Activated CD8-positive, alpha-beta memory T cell treated with anti-CD3 and anti-CD28 coated beads for 1 hour (primary cell): ENCODE results near the gene UNC5C.
"Not testable (repeated sequence)": the region's sequence is repeated elsewhere in the genome, so short reads cannot be mapped to it uniquely, and the experiment has no call there.

Experiments used
- DNase-seq, 2 donors: peaks; one replicate each; pipeline ENCODE4 v3.0.0-alpha.2; 2020; ENCODE audit warnings: low read depth in 1 of 2; ENCODE audit errors: extremely low read depth in 1 of 2

The UNC5C gene

GRCh38 chr4:95191537-95191936 lies 357.2 kb downstream of the UNC5C start:
- no peak for DNase-seq

GRCh38 chr4:95190751-95191436 lies 357.9 kb downstream of the UNC5C start:
- DNase-seq, result no peak

GRCh38 chr4:95188701-95189370 lies 359.9 kb downstream of the UNC5C start:
- DNase-seq, result no peak

- DNase-seq, result no peak
Measured at GRCh38 chr4:95186666-95187065, 362.1 kb downstream of the UNC5C start.

- no peak for DNase-seq
Measured at GRCh38 chr4:95183656-95184408, 364.9 kb downstream of the UNC5C start.

GRCh38 chr4:95181996-95182306 lies 366.8 kb downstream of the UNC5C start:
- DNase-seq, result no peak

GRCh38 chr4:95181243-95181995 lies 367.4 kb downstream of the UNC5C start:
- DNase-seq, result no peak

- DNase-seq, result no peak
Measured at GRCh38 chr4:95180531-95181242, 368.1 kb downstream of the UNC5C start.

GRCh38 chr4:95178938-95179337 lies 369.8 kb downstream of the UNC5C start:
- DNase-seq, result no peak

- not testable (repeated sequence) for DNase-seq
Measured at GRCh38 chr4:95171377-95171776, 377.4 kb downstream of the UNC5C start.

GRCh38 chr4:95170176-95170575 lies 378.6 kb downstream of the UNC5C start:
- no peak for DNase-seq

GRCh38 chr4:95167805-95168204 lies 381.0 kb downstream of the UNC5C start:
- no peak for DNase-seq

GRCh38 chr4:95165926-95166524 lies 382.7 kb downstream of the UNC5C start:
- no peak for DNase-seq

- DNase-seq, result no peak
Measured at GRCh38 chr4:95162867-95163266, 385.9 kb downstream of the UNC5C start.

- no peak for DNase-seq
Measured at GRCh38 chr4:95161781-95162469, 386.8 kb downstream of the UNC5C start.

- no peak for DNase-seq
Measured at GRCh38 chr4:95159384-95159783, 389.4 kb downstream of the UNC5C start.

GRCh38 chr4:95158626-95159025 lies 390.1 kb downstream of the UNC5C start:
- DNase-seq, result no peak

- no peak for DNase-seq
Measured at GRCh38 chr4:95158045-95158444, 390.7 kb downstream of the UNC5C start.

GRCh38 chr4:95157596-95157995 lies 391.2 kb downstream of the UNC5C start:
- DNase-seq, result no peak

GRCh38 chr4:95156452-95156765 lies 392.4 kb downstream of the UNC5C start:
- DNase-seq, result no peak
